Activated CD8-positive, alpha-beta T cell treated with anti-CD3 and anti-CD28 coated beads for 36 hours (primary cell): ENCODE data around the gene SKAP1. TPM values are rescaled to one million over a fixed set of nuclear protein-coding genes. Genes with fewer than 3 reads are reported as not detected.

Experiments used
- ATAC-seq: fragments of 200-7000 bp; cut with Tn5 transposase; one replicate; pipeline ENCODE4 v1.10.0; 2021; ENCODE audit warnings: mild to moderate bottlenecking, moderate library complexity
- CTCF ChIA-PET: fragments of 350-600 bp; sonication (Branson Sonifier 250); formaldehyde crosslinking; loops from one replicate; lab custom pipeline; 2021; ENCODE audit warnings: antibody characterized with exemption; lab: Charles Lee
- POLR2A ChIA-PET: fragments of 350-600 bp; sonication (Branson Sonifier 250); formaldehyde crosslinking; loops from one replicate; lab custom pipeline; 2021; ENCODE audit warnings: antibody characterized with exemption; lab: Charles Lee
- DNase-seq: peaks from one replicate; pipeline ENCODE4 v3.0.0-alpha.2; 2020
- H3K27ac Mint-ChIP-seq: one replicate; pipeline ENCODE4 v1.8.0; 2021; ENCODE audit warnings: mild to moderate bottlenecking, mixed read lengths
- H3K27me3 Mint-ChIP-seq: one replicate; pipeline ENCODE4 v1.8.0; 2021; ENCODE audit warnings: mixed read lengths
- H3K36me3 Mint-ChIP-seq: one replicate; pipeline ENCODE4 v1.8.0; 2021; ENCODE audit warnings: low read depth, mixed read lengths
- H3K4me1 Mint-ChIP-seq: one replicate; pipeline ENCODE4 v1.8.0; 2021; ENCODE audit warnings: low read depth, mixed read lengths
- H3K4me3 Mint-ChIP-seq: one replicate; pipeline ENCODE4 v1.8.0; 2021; ENCODE audit warnings: mild to moderate bottlenecking, moderate library complexity, mixed read lengths
- H3K9me3 Mint-ChIP-seq: one replicate; pipeline ENCODE4 v1.8.0; 2021; ENCODE audit warnings: mixed read lengths
- CTCF ChIP-seq: fragments of 200-600 bp; IDR thresholded peaks from one replicate; pipeline ENCODE4 v1.8.0; 2022; ENCODE audit warnings: antibody characterized with exemption, mild to moderate bottlenecking
- intact Hi-C: fragments of 100-400 bp; cut with micrococcal nuclease; formaldehyde crosslinking; loops from one replicate; pipeline ENCODE4 v1.10.0; 2022
- total RNA-seq, 2 experiments: library from RNA; stranded (reverse); gene quantifications; one replicate each; pipeline ENCODE4 v1.2.3, GENCODE V29; 2021

Gene SKAP1
- total RNA-seq, 2 experiments from 2014 or later = 73.9 to 81.3 TPM

GRCh38 chr17:48150597-48151001 is 279.4 kb downstream of the SKAP1 start:
- no peak overlapping the region for H3K27ac Mint-ChIP-seq
- peaks cover 11% of the 10 kb centered on the region for H3K36me3 Mint-ChIP-seq
- no peaks in the 10 kb centered on the region for H3K4me1 Mint-ChIP-seq
- POLR2A ChIA-PET = no interaction called here
- H3K27me3 Mint-ChIP-seq = no peaks in the 10 kb centered on the region
- intact Hi-C loops = no loop called here
- no peak overlapping the region for H3K4me3 Mint-ChIP-seq
- no peak for TF ChIP-seq CTCF
- no peak for ATAC-seq
- CTCF ChIA-PET = interaction anchor here (1.1 to 1.2 kb wide), 2 partner anchors 11 to 17 kb away, joined by 3 read pairs; no protein-coding TSS in a partner anchor
- H3K9me3 Mint-ChIP-seq = no peaks in the 10 kb centered on the region
- DNase-seq = no peak

- CTCF ChIA-PET = interaction anchor here (1.5 kb wide), 1 partner anchor 19 kb away, joined by 3 read pairs; no protein-coding TSS in a partner anchor
- DNase-seq = no peak
Measured at GRCh38 chr17:48149787-48150463, 280.1 kb downstream of the SKAP1 start.

GRCh38 chr17:48148854-48149786 is 280.9 kb downstream of the SKAP1 start:
- DNase-seq (no peak), ATAC-seq (no peak)
- CTCF ChIA-PET = interaction anchor here (1.5 kb wide), 1 partner anchor 19 kb away, joined by 3 read pairs; no protein-coding TSS in a partner anchor

More at GRCh38 chr17:48149787-48150463, 280.1 kb downstream of the SKAP1 start:
- POLR2A ChIA-PET = interaction anchor here (0.8 to 1.3 kb wide), 2 partner anchors 9 to 42 kb away, joined by 3 read pairs; no protein-coding TSS in a partner anchor
- Mint-ChIP-seq H3K36me3 (peaks cover 11% of the 10 kb centered on the region), H3K4me3 (no peak overlapping the region), H3K27me3 (no peaks in the 10 kb centered on the region), H3K27ac (no peak overlapping the region), H3K9me3 (no peaks in the 10 kb centered on the region), H3K4me1 (peaks cover 3% of the 10 kb centered on the region)
- no peak for ATAC-seq
- TF ChIP-seq CTCF = no peak
- intact Hi-C loops = no loop called here

GRCh38 chr17:48148029-48148770 is 281.8 kb downstream of the SKAP1 start:
- ChIA-PET POLR2A (interaction anchor here (0.7 to 1.4 kb wide), 2 partner anchors 12 to 58 kb away, joined by 3 read pairs; no protein-coding TSS in a partner anchor), CTCF (no interaction called here)
- H3K27me3 Mint-ChIP-seq = no peaks in the 10 kb centered on the region
- DNase-seq (no peak), ATAC-seq (no peak)
- intact Hi-C loops = no loop called here
- no peak overlapping the region for H3K27ac Mint-ChIP-seq
- peaks cover 11% of the 10 kb centered on the region for H3K4me1 Mint-ChIP-seq
- no peak for TF ChIP-seq CTCF
- H3K36me3 Mint-ChIP-seq = peaks cover 11% of the 10 kb centered on the region
- no peak overlapping the region for H3K4me3 Mint-ChIP-seq
- no peaks in the 10 kb centered on the region for H3K9me3 Mint-ChIP-seq

More at GRCh38 chr17:48148854-48149786, 280.9 kb downstream of the SKAP1 start:
- intact Hi-C loops = no loop called here
- no peak for TF ChIP-seq CTCF
- peaks cover 5% of the 10 kb centered on the region for H3K4me1 Mint-ChIP-seq
- POLR2A ChIA-PET = interaction anchor here (0.8 to 1.4 kb wide), 3 partner anchors 8 to 43 kb away, joined by 3 read pairs; no protein-coding TSS in a partner anchor
- no peak overlapping the region for H3K4me3 Mint-ChIP-seq
- peaks cover 11% of the 10 kb centered on the region for H3K36me3 Mint-ChIP-seq
- H3K27ac Mint-ChIP-seq = no peak overlapping the region
- H3K9me3 Mint-ChIP-seq = no peaks in the 10 kb centered on the region
- H3K27me3 Mint-ChIP-seq = no peaks in the 10 kb centered on the region
